HCT116 (cell line): ENCODE measurements around the gene ITPK1. TPM values are rescaled to one million over a fixed set of nuclear protein-coding genes. Genes with fewer than 3 reads are reported as not detected.

Experiments used
- ATAC-seq: fragments of 200-7000 bp; cut with Tn5 transposase; 2 replicates; pipeline ENCODE4 v1.9.1; 2020; ENCODE audit warnings: mild to moderate bottlenecking, moderate library complexity
- BruUV-seq: library from RNA; stranded (reverse); fragments of 400-500 nt; replicated peaks from 2 replicates; lab custom pipeline; 2021; lab: Mats Ljungman, UMichigan
- CTCF ChIA-PET: fragments of 300-600 bp; sonication (Branson Sonifier 250); formaldehyde crosslinking; loops from one replicate; lab custom pipeline; 2021; ENCODE audit warnings: antibody characterized with exemption; lab: Charles Lee
- POLR2A ChIA-PET: fragments of 300-600, 350-600 bp; sonication (Branson Sonifier 250); formaldehyde crosslinking; loops from one replicate; lab custom pipeline; 2021; ENCODE audit warnings: antibody characterized with exemption; lab: Charles Lee
- RAD21 ChIA-PET, 2 experiments: fragments of 300-600 bp; sonication (Branson Sonifier 250); formaldehyde crosslinking; loops; one replicate each; lab custom pipeline; 2023; ENCODE audit warnings: low total read pairs in 2 of 2; ENCODE audit not compliant: uncharacterized antibody in 2 of 2, unreplicated experiment in 2 of 2, low non-redundant PET in 1 of 2; lab: Charles Lee
- DNase-seq: peaks from one replicate; pipeline ENCODE4 v3.0.0-alpha.2; 2010; ENCODE audit warnings: low read depth, low spot score
- H2AFZ ChIP-seq: fragments of 200-600 bp; shearing (Covaris generic), sonication (generic); 2 replicates; pipeline ENCODE4 v1.6.1; 2017; ENCODE audit warnings: low read depth, mixed run types, mixed read lengths, antibody characterized with exemption, low read length; ENCODE audit not compliant: poor library complexity, severe bottlenecking
- H3K27ac ChIP-seq: 2 replicates; pipeline ENCODE4 v1.5.1; 2012; ENCODE audit warnings: low read depth, low read length
- H3K27me3 ChIP-seq: fragments of 200-600 bp; sonication (generic); 2 replicates; pipeline ENCODE4 v1.6.1; 2016; ENCODE audit warnings: mixed run types, low read length, mixed read lengths; ENCODE audit not compliant: insufficient read depth
- H3K36me3 ChIP-seq, 2 experiments: fragments of 200-500 bp in 1 of 2; fragments of 200-600 bp in 1 of 2; sonication (Bioruptor generic) in 1 of 2; sonication (generic) in 1 of 2; 2 replicates each; pipeline versions ENCODE4 v1.5.1 to v1.6.1; 2014 to 2016; ENCODE audit warnings: low read length in 2 of 2, inconsistent platforms in 1 of 2, mixed read lengths in 1 of 2, mixed run types in 1 of 2; ENCODE audit not compliant: insufficient read depth in 2 of 2, control insufficient read depth in 1 of 2
- H3K4me1 ChIP-seq, 2 experiments: fragments of 200-600 bp in 1 of 2; sonication (generic) in 1 of 2; 2 replicates each; pipeline versions ENCODE4 v1.5.1 to v1.6.1; 2012 to 2017; ENCODE audit warnings: low read length in 2 of 2, inconsistent platforms in 1 of 2, mild to moderate bottlenecking in 1 of 2, mixed read lengths in 1 of 2, mixed run types in 1 of 2, moderate library complexity in 1 of 2; ENCODE audit not compliant: insufficient read depth in 2 of 2, control insufficient read depth in 1 of 2
- H3K4me2 ChIP-seq: fragments of 200-600 bp; sonication (generic); 2 replicates; pipeline ENCODE4 v1.6.1; 2017; ENCODE audit warnings: mixed run types, low read length, mixed read lengths
- H3K4me3 ChIP-seq, 2 experiments: fragments of 200-600 bp in 1 of 2; sonication (generic) in 1 of 2; replicated peaks in 1 of 2; 2 replicates each; pipeline ENCODE4 v1.5.1; 2011 to 2016; ENCODE audit warnings: low read length in 2 of 2, control low read depth in 1 of 2, low read depth in 1 of 2, mild to moderate bottlenecking in 1 of 2, mixed read lengths in 1 of 2, mixed run types in 1 of 2
- H3K79me2 ChIP-seq: fragments of 200-600 bp; sonication (generic); 2 replicates; pipeline ENCODE4 v1.6.1; 2017; ENCODE audit warnings: mild to moderate bottlenecking, mixed run types, low read length, moderate library complexity, mixed read lengths; ENCODE audit not compliant: insufficient read depth
- H3K9ac ChIP-seq: fragments of 200-600 bp; sonication (generic); 2 replicates; pipeline ENCODE4 v1.6.1; 2016; ENCODE audit warnings: low read length, mixed read lengths
- H3K9me2 ChIP-seq: fragments of 200-600 bp; sonication (generic), shearing (Covaris generic); 2 replicates; pipeline ENCODE4 v1.6.1; 2017; ENCODE audit warnings: mixed run types, mild to moderate bottlenecking, moderate library complexity; ENCODE audit not compliant: insufficient read depth
- H3K9me3 ChIP-seq, 2 experiments: fragments of 200-500 bp in 1 of 2; fragments of 200-600 bp in 1 of 2; sonication (Bioruptor generic) in 1 of 2; sonication (generic) in 1 of 2; 2 replicates each; pipeline ENCODE4 v1.6.1; 2014 to 2017; ENCODE audit warnings: low read length in 2 of 2, mixed read lengths in 2 of 2, inconsistent platforms in 1 of 2, low read depth in 1 of 2, mild to moderate bottlenecking in 1 of 2, mixed run types in 1 of 2, moderate library complexity in 1 of 2; ENCODE audit not compliant: control insufficient read depth in 1 of 2, insufficient read depth in 1 of 2
- H4K20me1 ChIP-seq: fragments of 200-600 bp; sonication (generic), shearing (Covaris generic); 2 replicates; pipeline ENCODE4 v1.6.1; 2017; ENCODE audit warnings: mixed run types, mild to moderate bottlenecking, moderate library complexity; ENCODE audit not compliant: insufficient read depth
- JUND ChIP-seq: IDR thresholded peaks from 2 replicates; pipeline ENCODE4 v1.6.1; 2012
- MAX ChIP-seq: IDR thresholded peaks from 2 replicates; pipeline ENCODE4 v1.6.1; 2012
- REST ChIP-seq: IDR thresholded peaks from 2 replicates; pipeline ENCODE4 v1.6.1; 2012; ENCODE audit warnings: low read depth
- ZBTB33 ChIP-seq: IDR thresholded peaks from 2 replicates; pipeline ENCODE4 v1.6.1; 2011; ENCODE audit warnings: mild to moderate bottlenecking, low read length, moderate library complexity; ENCODE audit not compliant: insufficient replicate concordance; ENCODE audit errors: extremely low read depth
- intact Hi-C: fragments of 100-400 bp; cut with micrococcal nuclease; formaldehyde crosslinking; loops from 2 replicates; pipeline ENCODE4 v1.10.0; 2022
- total RNA-seq: library from RNA; stranded (reverse); gene quantifications from one replicate; pipeline ENCODE4 v1.2.1, GENCODE V29; 2021; ENCODE audit not compliant: unreplicated experiment

The ITPK1 gene
- total RNA-seq, 1 experiment from 2014 or later = 70.2 TPM

GRCh38 chr14:93120517-93120916 is 4.8 kb upstream of the ITPK1 start:
- DNase-seq (no peak), ATAC-seq (no peak)
- Histone ChIP-seq H3K79me2 (no peaks in the 10 kb centered on the region), H3K9me2 (no peaks in the 10 kb centered on the region), H3K36me3 (no peaks in the 10 kb centered on the region), H3K27me3 (no peaks in the 10 kb centered on the region), H3K27ac (no peak overlapping the region), H3K9ac (no peak overlapping the region), H3K4me2 (no peak overlapping the region), H4K20me1 (no peaks in the 10 kb centered on the region), H3K4me3 (no peak overlapping the region), H2AFZ (no peak overlapping the region), H3K9me3 (no peaks in the 10 kb centered on the region), H3K4me1 (peaks cover 5 to 13% of the 10 kb centered on the region in 2 experiments; a peak in 3 of 4 replicates)
- ChIA-PET POLR2A (no interaction called here), RAD21 (no interaction called here), CTCF (interaction anchor here (1.4 to 1.5 kb wide), 2 partner anchors 7 to 12 kb away, joined by 4 to 6 read pairs; no protein-coding TSS in a partner anchor)
- TF ChIP-seq ZBTB33 (no peak), JUND (no peak), MAX (no peak), REST (no peak)
- no TSS peak for BruUV-seq
- intact Hi-C loops = no loop called here
